ENCODE measurements around the gene GRIFIN. TPM values are rescaled to one million over a fixed set of nuclear protein-coding genes. Genes with fewer than 3 reads are reported as not detected.

Gene GRIFIN
- total RNA-seq, 1 experiment from 2014 or later: not detected

- no peaks in the 10 kb centered on the region for H3K9me2 ChIP-seq (replicated peaks; ENCODE audit: low read length)
- H3F3A ChIP-seq (ENCODE audit: low read length, unreplicated experiment): no peaks in the 10 kb centered on the region
- no peak overlapping the region for H3K9ac ChIP-seq (ENCODE audit: low read length)
- H3K27ac ChIP-seq (ENCODE audit: low read length): no peak overlapping the region
- H3K4me1 ChIP-seq (ENCODE audit: insufficient read depth, low read length): no peaks in the 10 kb centered on the region
- H3K79me2 ChIP-seq (ENCODE audit: low read length): no peaks in the 10 kb centered on the region
- no peak overlapping the region for H3K4me3 ChIP-seq (ENCODE audit: low read length)
- H3K27me3 ChIP-seq (ENCODE audit: low read length): no peaks in the 10 kb centered on the region
- ChIA-PET POLR2A (ENCODE audit: unreplicated experiment) (no interaction called here), CTCF (no interaction called here)
- TF ChIP-seq EZH2phosphoT487 (IDR thresholded peaks at IDR 0.05; ENCODE audit: borderline replicate concordance, low read length) (no peak), CTCF (conservative IDR thresholded peaks at IDR 0.05; ENCODE audit: low read depth, low read length) (no peak), EZH2 (IDR thresholded peaks at IDR 0.05; ENCODE audit: low read length, unreplicated experiment) (no peak)
- no peaks in the 10 kb centered on the region for H3K9me3 ChIP-seq (ENCODE audit: low read length)
- BruUV-seq (replicated peaks): no TSS peak
- H4K20me1 ChIP-seq (ENCODE audit: low read length): no peaks in the 10 kb centered on the region
- H2AFZ ChIP-seq (ENCODE audit: low read length): no peak overlapping the region
- DNase-seq (no peak), ATAC-seq (no peak)
- intact Hi-C loops (cut with micrococcal nuclease): no loop called here
- no peak overlapping the region for H3K4me2 ChIP-seq (ENCODE audit: low read length)
- H3K36me3 ChIP-seq (ENCODE audit: low read depth, low read length): no peaks in the 10 kb centered on the region
These were observed 23.0 kb upstream of the GRIFIN start for GRCh38 chr7:2499181-2499580.

GRCh38 chr7:2498708-2499107 lies 22.5 kb upstream of the GRIFIN start:
- DNase-seq (no peak), ATAC-seq (no peak)
- TF ChIP-seq EZH2phosphoT487 (IDR thresholded peaks at IDR 0.05; ENCODE audit: borderline replicate concordance, low read length) (no peak), EZH2 (IDR thresholded peaks at IDR 0.05; ENCODE audit: low read length, unreplicated experiment) (no peak), CTCF (conservative IDR thresholded peaks at IDR 0.05; ENCODE audit: low read depth, low read length) (no peak)
- H3K27ac ChIP-seq (ENCODE audit: low read length): no peak overlapping the region
- H4K20me1 ChIP-seq (ENCODE audit: low read length): no peaks in the 10 kb centered on the region
- H3K27me3 ChIP-seq (ENCODE audit: low read length): no peaks in the 10 kb centered on the region
- ChIA-PET POLR2A (ENCODE audit: unreplicated experiment) (no interaction called here), CTCF (no interaction called here)
- no peak overlapping the region for H3K4me2 ChIP-seq (ENCODE audit: low read length)
- no TSS peak for BruUV-seq (replicated peaks)
- intact Hi-C loops (cut with micrococcal nuclease): no loop called here
- no peaks in the 10 kb centered on the region for H3K36me3 ChIP-seq (ENCODE audit: low read depth, low read length)
- H3F3A ChIP-seq (ENCODE audit: low read length, unreplicated experiment): no peaks in the 10 kb centered on the region
- H3K9me2 ChIP-seq (replicated peaks; ENCODE audit: low read length): no peaks in the 10 kb centered on the region
- H2AFZ ChIP-seq (ENCODE audit: low read length): no peak overlapping the region
- H3K79me2 ChIP-seq (ENCODE audit: low read length): no peaks in the 10 kb centered on the region
- H3K4me1 ChIP-seq (ENCODE audit: insufficient read depth, low read length): no peaks in the 10 kb centered on the region
- H3K4me3 ChIP-seq (ENCODE audit: low read length): no peak overlapping the region
- no peak overlapping the region for H3K9ac ChIP-seq (ENCODE audit: low read length)
- H3K9me3 ChIP-seq (ENCODE audit: low read length): no peaks in the 10 kb centered on the region

GRCh38 chr7:2497500-2498336 lies 21.5 kb upstream of the GRIFIN start:
- CTCF ChIA-PET: no interaction called here
- Histone ChIP-seq H3K4me2 (ENCODE audit: low read length) (no peak overlapping the region), H4K20me1 (ENCODE audit: low read length) (no peaks in the 10 kb centered on the region)

More at GRCh38 chr7:2497500-2498336, 21.5 kb upstream of the GRIFIN start:
- Histone ChIP-seq H3F3A (ENCODE audit: low read length, unreplicated experiment) (no peaks in the 10 kb centered on the region), H3K27me3 (ENCODE audit: low read length) (no peaks in the 10 kb centered on the region), H3K4me3 (ENCODE audit: low read length) (no peak overlapping the region), H3K79me2 (ENCODE audit: low read length) (no peaks in the 10 kb centered on the region), H3K4me1 (ENCODE audit: insufficient read depth, low read length) (no peaks in the 10 kb centered on the region), H3K27ac (ENCODE audit: low read length) (no peak overlapping the region), H3K9me2 (replicated peaks; ENCODE audit: low read length) (no peaks in the 10 kb centered on the region), H3K9ac (ENCODE audit: low read length) (no peak overlapping the region), H3K36me3 (ENCODE audit: low read depth, low read length) (no peaks in the 10 kb centered on the region), H3K9me3 (ENCODE audit: low read length) (no peaks in the 10 kb centered on the region), H2AFZ (ENCODE audit: low read length) (no peak overlapping the region)
- no peak for DNase-seq
- no peak for ATAC-seq
- no TSS peak for BruUV-seq (replicated peaks)
- TF ChIP-seq CTCF (conservative IDR thresholded peaks at IDR 0.05; ENCODE audit: low read depth, low read length) (no peak), EZH2 (IDR thresholded peaks at IDR 0.05; ENCODE audit: low read length, unreplicated experiment) (no peak), EZH2phosphoT487 (IDR thresholded peaks at IDR 0.05; ENCODE audit: borderline replicate concordance, low read length) (no peak)
- intact Hi-C loops (cut with micrococcal nuclease): no loop called here
- POLR2A ChIA-PET (ENCODE audit: unreplicated experiment): no interaction called here

All from PC-3 (cell line).